Measurements from ENCODE around the gene PATE1.

The PATE1 gene

GRCh38 chr11:125797641-125798040 is 51.6 kb downstream of the PATE1 start:
- DNase-seq, result no peak

All from stimulated activated naive CD4-positive, alpha-beta T cell treated with Interleukin-2 at 50 U/mL for 16 hours (primary cell).